Measurements from ENCODE around the gene ADCK1.

DNA sequence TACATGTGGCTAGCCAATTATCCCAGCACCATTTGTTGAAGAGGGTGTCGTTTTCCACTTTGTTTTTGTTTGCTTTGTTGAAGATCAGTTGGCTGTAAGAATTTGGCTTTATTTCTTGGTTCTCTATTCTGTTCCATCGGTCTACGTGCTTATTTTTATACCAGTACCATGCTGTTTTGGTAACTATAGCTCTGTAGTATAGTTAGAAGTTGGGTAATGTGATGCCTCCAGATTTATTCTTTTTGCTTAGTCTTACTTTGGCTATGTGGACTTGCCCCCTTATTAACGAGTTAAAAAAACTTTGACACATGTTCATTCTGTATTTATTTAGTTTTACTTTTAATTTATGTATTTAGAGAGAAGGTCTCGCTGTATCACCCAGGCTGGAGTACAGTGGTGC is 120.4 kb downstream of the ADCK1 start:
- TF ChIP-seq L3MBTL2 (conservative IDR thresholded peaks at IDR 0.05) (no peak), TARDBP (IDR thresholded peaks at IDR 0.05) (no peak), ELF4 (IDR thresholded peaks at IDR 0.05) (no peak), SP1 (IDR thresholded peaks at IDR 0.05) (no peak), FOXK2 (IDR thresholded peaks at IDR 0.05) (no peak)

Data from HEK293T (cell line).